ENCODE results near the gene INCENP. TPM values are rescaled to one million over a fixed set of nuclear protein-coding genes. Genes with fewer than 3 reads are reported as not detected.

The INCENP gene
- total and polyA plus RNA-seq, 2 of the 13 experiments (the other 11 are each of a cell fraction or from before 2014, with no cell fraction given), result 14.1 to 37.3 TPM

- intact Hi-C loops (cut with micrococcal nuclease; ENCODE audit: unreplicated experiment) (no loop called here), in situ Hi-C loops (cut with HindIII; ENCODE audit: extremely low pct_ligation_motif_present, low pct_unique_long_range_greater_than_20kb) (no loop called here)
- DNase-seq (ENCODE audit: low spot score) (no peak), FAIRE-seq (no peak), ATAC-seq (peak; percentile 38; the same call in 1 of the 3 replicates)
- Histone ChIP-seq H3K27ac (ENCODE audit: extremely low read length, insufficient read depth, low read length) (no peak overlapping the region), H3K27me3 (ENCODE audit: control insufficient read depth in 1 of 2, insufficient read depth in 2 of 2, low read length in 2 of 2) (peaks cover 0 to 39% of the 10 kb centered on the region in 2 experiments; a peak in 4 of 5 replicates), H3K36me3 (replicated peaks in 1 of 2; ENCODE audit: control insufficient read depth in 1 of 2, insufficient read depth in 2 of 2, low read length in 2 of 2) (no peaks in the 10 kb centered on the region), H2AFZ (ENCODE audit: low read length) (no peak overlapping the region), H3K9me3 (ENCODE audit: low read length) (no peaks in the 10 kb centered on the region), H3K4me1 (ENCODE audit: insufficient read depth, low read length) (no peaks in the 10 kb centered on the region), H3K79me2 (ENCODE audit: insufficient read depth, low read length) (no peaks in the 10 kb centered on the region), H3K4me3 (replicated peaks in 1 of 3; ENCODE audit: insufficient read depth in 1 of 3, low read depth in 2 of 3, low read length in 3 of 3) (no peak overlapping the region), H4K20me1 (ENCODE audit: insufficient read depth, low read length) (no peaks in the 10 kb centered on the region), H3K4me2 (ENCODE audit: low read depth, low read length) (no peak overlapping the region), H3K9ac (ENCODE audit: insufficient read depth, low read depth, low read length) (no peak overlapping the region)
- CTCF ChIA-PET (ENCODE audit: low intra/inter-chr PET ratio, low total read pairs), result interaction anchor here (1.2 kb wide), 1 partner anchor 156 kb away, joined by 4 read pairs; no protein-coding TSS in a partner anchor
- POLR2A ChIA-PET, result no interaction called here
- no TSS peak for BruUV-seq (replicated peaks)
- WGBS (ENCODE audit: low lambda C conversion rate), result 0% methylated on average over 6 of the region's 10 CpGs
- no peak for TF ChIP-seq ZNF484 (CRISPR knock-in tag; IDR thresholded peaks at IDR 0.05; ENCODE audit: borderline replicate concordance, low read depth)
- TF ChIP-seq MNT (IDR thresholded peaks at IDR 0.05), result peak; percentile 77
- TF ChIP-seq ZNF687 (CRISPR knock-in tag; IDR thresholded peaks at IDR 0.05), result peak; percentile 61
- no peak for TF ChIP-seq NR2F6 (IDR thresholded peaks at IDR 0.05)
- TF ChIP-seq NR2F6 (CRISPR knock-in tag; IDR thresholded peaks at IDR 0.05), result 0 out of 2 replicates have a peak, but pooled peaks have one; percentile 7
- peak; percentile 52 for TF ChIP-seq MAX (IDR thresholded peaks at IDR 0.05)
- TF ChIP-seq AHDC1 (CRISPR knock-in tag; IDR thresholded peaks at IDR 0.05; ENCODE audit: borderline replicate concordance), result no peak
- TF ChIP-seq ZNF570 (CRISPR knock-in tag; IDR thresholded peaks at IDR 0.05; ENCODE audit: borderline replicate concordance), result no peak
- TF ChIP-seq MTA3 (CRISPR knock-in tag; IDR thresholded peaks at IDR 0.05), result no peak
- no peak for TF ChIP-seq ZNF234 (CRISPR knock-in tag; conservative IDR thresholded peaks at IDR 0.05)
- no peak for TF ChIP-seq TBX2 (CRISPR knock-in tag; IDR thresholded peaks at IDR 0.05; ENCODE audit: borderline replicate concordance)
- TF ChIP-seq NR2F1 (CRISPR knock-in tag; IDR thresholded peaks at IDR 0.05), result peak in 1 of 2 experiments; percentile 29; a peak in 1 of 4 replicates
Observed at GRCh38 chr11:62169448-62169847, 45.6 kb downstream of the INCENP start.

Data from HepG2 (cell line).